AG10803 (cell line): Measurements from ENCODE around the gene HACL1.
A peak's percentile ranks its signal among the peaks of the same experiment; 100 is the strongest.

Experiments
- DNase-seq: peaks from one replicate; pipeline ENCODE4 v3.0.0; 2010; ENCODE audit warnings: low read depth
- H3K4me3 ChIP-seq: 2 replicates; pipeline ENCODE4 v1.5.1; 2011; ENCODE audit warnings: mild to moderate bottlenecking, low read length, control low read depth
- TF ChIP-seq, protein P1 (sequence below): conservative IDR thresholded peaks from 2 replicates; pipeline ENCODE4 v1.5.1; 2011; ENCODE audit warnings: mild to moderate bottlenecking, low read length, control low read depth, inconsistent platforms

Gene HACL1

GRCh38 chr3:15601399-15602145, at the start of gene HACL1, which contains the start of gene BTD:
HACL1 (minus strand) TSS chr3:15601569; CDS start chr3:15601463, 106 bp downstream.
BTD (plus strand) TSS chr3:15601745; CDS start chr3:15635440, 33,695 bp downstream.
- TF ChIP-seq, protein P1, sequence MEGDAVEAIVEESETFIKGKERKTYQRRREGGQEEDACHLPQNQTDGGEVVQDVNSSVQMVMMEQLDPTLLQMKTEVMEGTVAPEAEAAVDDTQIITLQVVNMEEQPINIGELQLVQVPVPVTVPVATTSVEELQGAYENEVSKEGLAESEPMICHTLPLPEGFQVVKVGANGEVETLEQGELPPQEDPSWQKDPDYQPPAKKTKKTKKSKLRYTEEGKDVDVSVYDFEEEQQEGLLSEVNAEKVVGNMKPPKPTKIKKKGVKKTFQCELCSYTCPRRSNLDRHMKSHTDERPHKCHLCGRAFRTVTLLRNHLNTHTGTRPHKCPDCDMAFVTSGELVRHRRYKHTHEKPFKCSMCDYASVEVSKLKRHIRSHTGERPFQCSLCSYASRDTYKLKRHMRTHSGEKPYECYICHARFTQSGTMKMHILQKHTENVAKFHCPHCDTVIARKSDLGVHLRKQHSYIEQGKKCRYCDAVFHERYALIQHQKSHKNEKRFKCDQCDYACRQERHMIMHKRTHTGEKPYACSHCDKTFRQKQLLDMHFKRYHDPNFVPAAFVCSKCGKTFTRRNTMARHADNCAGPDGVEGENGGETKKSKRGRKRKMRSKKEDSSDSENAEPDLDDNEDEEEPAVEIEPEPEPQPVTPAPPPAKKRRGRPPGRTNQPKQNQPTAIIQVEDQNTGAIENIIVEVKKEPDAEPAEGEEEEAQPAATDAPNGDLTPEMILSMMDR = peak; percentile 19; the same call in 1 of the 2 replicates
- peak within 1 kb of the TSS; percentile 98 for H3K4me3 ChIP-seq
- peak; percentile 99 for DNase-seq

- DNase-seq = no peak
- H3K4me3 ChIP-seq = no peak overlapping the region
- TF ChIP-seq, protein P1 = no peak
Observed at GRCh38 chr3:15649858-15650257, 48.5 kb upstream of the HACL1 start.

DNA sequence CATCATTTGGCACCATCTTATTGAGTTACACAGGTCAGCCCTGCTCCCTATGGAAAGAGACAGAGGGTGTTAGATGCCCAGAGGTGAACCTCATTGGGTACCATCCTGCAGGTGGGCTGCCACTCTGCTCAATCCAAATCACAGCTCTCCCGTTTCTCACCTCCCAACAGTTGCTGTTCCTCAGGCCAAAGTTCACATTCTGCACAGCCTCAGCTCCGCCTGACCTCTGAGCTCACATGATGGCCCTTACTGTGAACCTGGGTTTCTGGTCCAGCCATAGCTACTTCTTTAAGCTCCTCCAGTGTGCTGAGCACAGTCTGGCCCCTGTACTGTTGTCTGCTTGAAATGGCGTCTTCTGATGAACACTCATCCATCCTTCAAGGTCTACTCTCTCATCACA, 48.0 kb upstream of the HACL1 start:
- no peak overlapping the region for H3K4me3 ChIP-seq
- DNase-seq = no peak
- TF ChIP-seq, protein P1 = no peak

GRCh38 chr3:15647611-15648167, 46.3 kb upstream of the HACL1 start:
- peak overlapping the region; percentile 15 for H3K4me3 ChIP-seq
- peak; percentile 99 for DNase-seq
- TF ChIP-seq, protein P1 = no peak

- TF ChIP-seq, protein P1 = no peak
- peak; percentile 100 for DNase-seq
Observed at GRCh38 chr3:15646851-15647511, 45.6 kb upstream of the HACL1 start.

DNA sequence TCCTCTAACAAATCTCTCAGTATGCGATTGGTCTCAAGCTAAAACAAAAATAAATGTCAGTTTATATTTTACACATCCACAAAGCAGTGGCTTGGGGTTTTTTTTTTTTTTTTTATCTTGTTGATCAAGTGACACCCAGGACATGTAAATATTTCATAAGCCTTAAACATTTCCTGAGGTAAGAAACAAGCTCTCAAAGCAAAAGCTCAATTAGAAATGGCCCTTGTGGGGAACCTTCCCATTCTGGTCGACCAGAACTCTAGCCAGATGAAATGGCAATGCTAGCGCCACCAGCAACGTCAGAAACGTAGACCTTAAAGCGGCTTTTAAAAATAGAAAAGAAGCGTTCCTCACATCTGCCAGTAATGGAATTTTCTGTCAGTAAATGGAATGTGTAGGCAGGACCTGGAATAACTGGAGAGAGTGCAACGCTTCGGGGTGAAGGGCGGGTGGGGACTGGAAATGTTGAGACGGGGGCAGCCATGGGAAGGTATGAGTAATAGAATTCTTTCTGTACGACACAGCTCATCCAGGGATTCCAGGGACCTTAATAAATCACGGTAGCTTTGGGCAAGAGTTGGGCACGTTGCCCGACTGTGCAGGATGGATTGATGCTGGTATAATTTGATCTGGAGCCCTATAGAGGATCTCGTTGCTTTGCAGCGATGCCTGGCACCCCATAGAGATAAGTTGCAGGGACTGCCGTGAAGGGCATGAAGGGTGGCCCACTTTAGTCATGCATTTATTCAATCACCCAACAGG, 44.6 kb upstream of the HACL1 start:
- TF ChIP-seq, protein P1 = no peak
- DNase-seq = peak; percentile 95
- H3K4me3 ChIP-seq = no peak overlapping the region

More at GRCh38 chr3:15646851-15647511, 45.6 kb upstream of the HACL1 start:
- H3K4me3 ChIP-seq = peak overlapping the region; percentile 4; the same call in 1 of the 2 replicates
